ENCODE data around the gene DYNC2H1.

The DYNC2H1 gene

GRCh38 chr11:103254123-103254522 is 144.9 kb downstream of the DYNC2H1 start:
- in situ Hi-C loops (cut with HindIII; ENCODE audit: low pct_unique_long_range_greater_than_20kb, low sequenced_read_pairs): no loop called here
- TF ChIP-seq JUND (IDR thresholded peaks at IDR 0.05; ENCODE audit: low read depth): no peak
- DNase-seq (ENCODE audit: low read depth in 1 of 2, low spot score in 1 of 2): no peak

- TF ChIP-seq JUND (IDR thresholded peaks at IDR 0.05; ENCODE audit: low read depth): no peak
- in situ Hi-C loops (cut with HindIII; ENCODE audit: low pct_unique_long_range_greater_than_20kb, low sequenced_read_pairs): no loop called here
- peak in 1 of 2 experiments; percentile 34 for DNase-seq (ENCODE audit: low read depth in 1 of 2, low spot score in 1 of 2)
These were observed 148.1 kb downstream of the DYNC2H1 start for GRCh38 chr11:103257360-103257759.

GRCh38 chr11:103266167-103266831 is 157.1 kb downstream of the DYNC2H1 start:
- no peak for TF ChIP-seq JUND (IDR thresholded peaks at IDR 0.05; ENCODE audit: low read depth)
- no peak for DNase-seq (ENCODE audit: low read depth in 1 of 2, low spot score in 1 of 2)
- in situ Hi-C loops (cut with HindIII; ENCODE audit: low pct_unique_long_range_greater_than_20kb, low sequenced_read_pairs): no loop called here

- TF ChIP-seq JUND (IDR thresholded peaks at IDR 0.05; ENCODE audit: low read depth): no peak
- in situ Hi-C loops (cut with HindIII; ENCODE audit: low pct_unique_long_range_greater_than_20kb, low sequenced_read_pairs): no loop called here
- DNase-seq (ENCODE audit: low read depth in 1 of 2, low spot score in 1 of 2): no peak
These were observed 163.7 kb downstream of the DYNC2H1 start for GRCh38 chr11:103272876-103273275.

GRCh38 chr11:103274025-103274424 is 164.8 kb downstream of the DYNC2H1 start:
- TF ChIP-seq JUND (IDR thresholded peaks at IDR 0.05; ENCODE audit: low read depth): no peak
- no peak for DNase-seq (ENCODE audit: low read depth in 1 of 2, low spot score in 1 of 2)
- in situ Hi-C loops (cut with HindIII; ENCODE audit: low pct_unique_long_range_greater_than_20kb, low sequenced_read_pairs): no loop called here

GRCh38 chr11:103279821-103280220 is 170.6 kb downstream of the DYNC2H1 start:
- in situ Hi-C loops (cut with HindIII; ENCODE audit: low pct_unique_long_range_greater_than_20kb, low sequenced_read_pairs): no loop called here
- DNase-seq (ENCODE audit: low read depth in 1 of 2, low spot score in 1 of 2): no peak

GRCh38 chr11:103281301-103281700 is 172.1 kb downstream of the DYNC2H1 start:
- no peak for TF ChIP-seq JUND (IDR thresholded peaks at IDR 0.05; ENCODE audit: low read depth)
- DNase-seq (ENCODE audit: low read depth in 1 of 2, low spot score in 1 of 2): no peak
- in situ Hi-C loops (cut with HindIII; ENCODE audit: low pct_unique_long_range_greater_than_20kb, low sequenced_read_pairs): no loop called here

More at GRCh38 chr11:103279821-103280220, 170.6 kb downstream of the DYNC2H1 start:
- no peak for TF ChIP-seq JUND (IDR thresholded peaks at IDR 0.05; ENCODE audit: low read depth)

GRCh38 chr11:103284260-103284659 is 175.0 kb downstream of the DYNC2H1 start:
- in situ Hi-C loops (cut with HindIII; ENCODE audit: low pct_unique_long_range_greater_than_20kb, low sequenced_read_pairs): no loop called here
- TF ChIP-seq JUND (IDR thresholded peaks at IDR 0.05; ENCODE audit: low read depth): no peak
- no peak for DNase-seq (ENCODE audit: low read depth in 1 of 2, low spot score in 1 of 2)

GRCh38 chr11:103294516-103294915 is 185.3 kb downstream of the DYNC2H1 start:
- in situ Hi-C loops (cut with HindIII; ENCODE audit: low pct_unique_long_range_greater_than_20kb, low sequenced_read_pairs): no loop called here
- no peak for TF ChIP-seq JUND (IDR thresholded peaks at IDR 0.05; ENCODE audit: low read depth)
- DNase-seq (ENCODE audit: low read depth in 1 of 2, low spot score in 1 of 2): no peak

- no peak for TF ChIP-seq JUND (IDR thresholded peaks at IDR 0.05; ENCODE audit: low read depth)
These were observed 186.5 kb downstream of the DYNC2H1 start for GRCh38 chr11:103295704-103296103.

GRCh38 chr11:103297900-103298299 is 188.7 kb downstream of the DYNC2H1 start:
- in situ Hi-C loops (cut with HindIII; ENCODE audit: low pct_unique_long_range_greater_than_20kb, low sequenced_read_pairs): no loop called here
- DNase-seq (ENCODE audit: low read depth in 1 of 2, low spot score in 1 of 2): no peak
- no peak for TF ChIP-seq JUND (IDR thresholded peaks at IDR 0.05; ENCODE audit: low read depth)

More at GRCh38 chr11:103295704-103296103, 186.5 kb downstream of the DYNC2H1 start:
- in situ Hi-C loops (cut with HindIII; ENCODE audit: low pct_unique_long_range_greater_than_20kb, low sequenced_read_pairs): no loop called here
- peak in 1 of 2 experiments; percentile 13 for DNase-seq (ENCODE audit: low read depth in 1 of 2, low spot score in 1 of 2)

- DNase-seq (ENCODE audit: low read depth in 1 of 2, low spot score in 1 of 2): no peak
- in situ Hi-C loops (cut with HindIII; ENCODE audit: low pct_unique_long_range_greater_than_20kb, low sequenced_read_pairs): no loop called here
- TF ChIP-seq JUND (IDR thresholded peaks at IDR 0.05; ENCODE audit: low read depth): no peak
These were observed 206.0 kb downstream of the DYNC2H1 start for GRCh38 chr11:103315248-103315647.

GRCh38 chr11:103317118-103317517 is 207.9 kb downstream of the DYNC2H1 start:
- DNase-seq (ENCODE audit: low read depth in 1 of 2, low spot score in 1 of 2): no peak
- no peak for TF ChIP-seq JUND (IDR thresholded peaks at IDR 0.05; ENCODE audit: low read depth)
- in situ Hi-C loops (cut with HindIII; ENCODE audit: low pct_unique_long_range_greater_than_20kb, low sequenced_read_pairs): no loop called here

GRCh38 chr11:103322821-103323220 is 213.6 kb downstream of the DYNC2H1 start:
- no peak for DNase-seq (ENCODE audit: low read depth in 1 of 2, low spot score in 1 of 2)
- no peak for TF ChIP-seq JUND (IDR thresholded peaks at IDR 0.05; ENCODE audit: low read depth)
- in situ Hi-C loops (cut with HindIII; ENCODE audit: low pct_unique_long_range_greater_than_20kb, low sequenced_read_pairs): no loop called here
